ENCODE measurements around the gene TNN.

TNN gene

GRCh38 chr1:175173531-175173930 is 105.9 kb downstream of the TNN start:
- no peak for DNase-seq (ENCODE audit: low read depth, low spot score)

GRCh38 chr1:175174309-175175102 is 106.9 kb downstream of the TNN start:
- DNase-seq (ENCODE audit: low read depth, low spot score) = no peak

GRCh38 chr1:175176246-175176645 is 108.6 kb downstream of the TNN start:
- DNase-seq (ENCODE audit: low read depth, low spot score) = peak; percentile 41

GRCh38 chr1:175178056-175178455 is 110.4 kb downstream of the TNN start:
- no peak for DNase-seq (ENCODE audit: low read depth, low spot score)

- DNase-seq (ENCODE audit: low read depth, low spot score) = no peak
Measured at GRCh38 chr1:175178456-175178855, 110.8 kb downstream of the TNN start.

- DNase-seq (ENCODE audit: low read depth, low spot score) = no peak
Measured at GRCh38 chr1:175179837-175180590, 112.4 kb downstream of the TNN start.

GRCh38 chr1:175182201-175182746 is 114.6 kb downstream of the TNN start:
- DNase-seq (ENCODE audit: low read depth, low spot score) = no peak

GRCh38 chr1:175183586-175183985 is 116.0 kb downstream of the TNN start:
- no peak for DNase-seq (ENCODE audit: low read depth, low spot score)

- DNase-seq (ENCODE audit: low read depth, low spot score) = no peak
Measured at GRCh38 chr1:175185903-175186302, 118.3 kb downstream of the TNN start.

- no peak for DNase-seq (ENCODE audit: low read depth, low spot score)
Measured at GRCh38 chr1:175186433-175187160, 119.0 kb downstream of the TNN start.

- no peak for DNase-seq (ENCODE audit: low read depth, low spot score)
Measured at GRCh38 chr1:175188936-175189335, 121.3 kb downstream of the TNN start.

- DNase-seq (ENCODE audit: low read depth, low spot score) = no peak
Measured at GRCh38 chr1:175191659-175192058, 124.0 kb downstream of the TNN start.

GRCh38 chr1:175192111-175192629 is 124.5 kb downstream of the TNN start:
- peak; percentile 46 for DNase-seq (ENCODE audit: low read depth, low spot score)

- DNase-seq (ENCODE audit: low read depth, low spot score) = peak; percentile 63
Measured at GRCh38 chr1:175192630-175193526, 125.2 kb downstream of the TNN start, which contains the start of gene KIAA0040. Gene KIAA0040, minus strand, starts transcription at chr1:175192776. Its CDS starts 31,763 bp downstream, at chr1:175161013.

- peak; percentile 20 for DNase-seq (ENCODE audit: low read depth, low spot score)
Measured at GRCh38 chr1:175193527-175193910, 125.9 kb downstream of the TNN start.

GRCh38 chr1:175195281-175195680 is 127.6 kb downstream of the TNN start:
- no peak for DNase-seq (ENCODE audit: low read depth, low spot score)

- no peak for DNase-seq (ENCODE audit: low read depth, low spot score)
Measured at GRCh38 chr1:175195798-175196197, 128.2 kb downstream of the TNN start.

GRCh38 chr1:175197531-175197930 is 129.9 kb downstream of the TNN start:
- peak; percentile 42 for DNase-seq (ENCODE audit: low read depth, low spot score)
